Natural killer cell treated with Interleukin-12 subunit alpha and Interleukin-12 subunit beta and Interleukin-15 and Interleukin-18, amount 100 ng/mL, for 72 hours (primary cell): ENCODE measurements around the gene KRT74. TPM values are rescaled to one million over a fixed set of nuclear protein-coding genes. Genes with fewer than 3 reads are reported as not detected.

ENCODE experiments used
- ATAC-seq, 2 donors: fragments of 150-1000 bp; cut with Tn5 transposase in 1 of 2; sonication (Bioruptor Pico), chemical (Tn5 transposase) in 1 of 2; 2 replicates each; pipeline ENCODE4 v1.10.0; 2021
- DNase-seq: peaks from one replicate; pipeline ENCODE4 v3.0.0; 2022; ENCODE audit warnings: low spot score
- H3K27ac Mint-ChIP-seq, 2 donors: 1 replicate in 1 of 2; 2 replicates in 1 of 2; pipeline ENCODE4 v1.8.0; 2022; ENCODE audit warnings: mixed read lengths in 2 of 2, mild to moderate bottlenecking in 1 of 2, moderate library complexity in 1 of 2
- H3K27me3 Mint-ChIP-seq, 2 donors: 1 replicate in 1 of 2; 2 replicates in 1 of 2; pipeline ENCODE4 v1.8.0; 2022; ENCODE audit warnings: mixed read lengths in 2 of 2
- H3K36me3 Mint-ChIP-seq: one replicate; pipeline ENCODE4 v1.8.0; 2022; ENCODE audit warnings: mixed read lengths
- H3K4me1 Mint-ChIP-seq, 2 donors: 1 replicate in 1 of 2; 2 replicates in 1 of 2; pipeline ENCODE4 v1.8.0; 2022; ENCODE audit warnings: low read depth in 2 of 2, mixed read lengths in 2 of 2, mild to moderate bottlenecking in 1 of 2
- H3K4me3 Mint-ChIP-seq: one replicate; pipeline ENCODE4 v1.8.0; 2022; ENCODE audit warnings: mixed read lengths
- H3K9me3 Mint-ChIP-seq: 2 replicates; pipeline ENCODE4 v1.8.0; 2022; ENCODE audit warnings: mixed read lengths
- total RNA-seq, 2 donors: library from RNA; stranded (reverse); gene quantifications; one replicate each; pipeline ENCODE4 v1.2.3, GENCODE V29; 2022

Gene KRT74
- total RNA-seq, 2 donors from 2014 or later: not detected

DNA sequence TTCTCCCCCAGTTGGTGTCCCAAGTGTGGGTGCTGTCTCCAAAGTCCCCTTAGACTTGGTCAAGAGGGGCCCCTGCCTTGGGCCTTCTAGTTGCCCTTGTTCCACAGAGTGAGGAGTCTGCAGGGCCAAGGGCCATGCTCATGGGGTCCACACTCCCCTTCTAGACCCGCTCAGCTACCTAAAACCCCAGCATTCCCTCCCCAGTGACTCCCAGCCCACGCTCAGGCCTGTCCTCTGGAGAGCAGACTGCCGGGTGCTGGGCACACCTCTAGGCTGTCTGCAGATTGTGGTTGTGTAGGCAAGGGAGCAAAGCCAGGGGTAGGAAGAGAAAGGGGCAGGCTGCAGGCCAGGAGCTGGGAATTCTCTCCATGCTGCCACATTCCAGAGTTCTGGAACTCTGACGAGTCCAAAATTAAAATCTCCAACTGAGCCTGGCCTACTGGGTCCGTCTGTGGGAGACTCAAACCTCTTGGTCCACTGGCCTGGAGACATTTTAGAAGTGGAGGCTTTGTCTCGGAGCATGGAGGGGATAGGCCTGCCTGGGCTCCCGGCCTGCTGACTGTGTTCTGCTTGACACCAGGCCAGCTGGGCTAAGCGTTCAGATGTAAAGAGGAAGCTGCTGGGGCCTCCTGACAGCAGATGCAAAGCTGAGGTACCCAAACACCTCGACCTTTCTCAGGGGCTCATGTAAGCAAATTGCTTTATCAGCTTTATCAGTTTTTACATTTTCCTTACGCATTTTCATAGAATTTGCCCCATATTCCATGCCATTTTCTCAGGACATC is 39.8 kb downstream of the KRT74 start:
- Mint-ChIP-seq H3K36me3 (no peaks in the 10 kb centered on the region), H3K9me3 (no peaks in the 10 kb centered on the region), H3K4me1 (peaks cover 0 to 12% of the 10 kb centered on the region in 2 donors), H3K4me3 (no peak overlapping the region), H3K27me3 (peaks cover 0 to 3% of the 10 kb centered on the region in 2 donors), H3K27ac (no peak overlapping the region)
- no peak for DNase-seq
- no peak for ATAC-seq

- Mint-ChIP-seq H3K9me3 (no peaks in the 10 kb centered on the region), H3K27me3 (peaks cover 0 to 3% of the 10 kb centered on the region in 2 donors), H3K36me3 (no peaks in the 10 kb centered on the region), H3K4me1 (peaks cover 0 to 19% of the 10 kb centered on the region in 2 donors), H3K27ac (no peak overlapping the region), H3K4me3 (no peak overlapping the region)
- ATAC-seq (no peak), DNase-seq (no peak)
Observed at GRCh38 chr12:52532636-52533035, 41.0 kb downstream of the KRT74 start.

- Mint-ChIP-seq H3K36me3 (no peaks in the 10 kb centered on the region), H3K9me3 (no peaks in the 10 kb centered on the region), H3K27ac (no peak overlapping the region), H3K4me1 (peaks cover 4 to 25% of the 10 kb centered on the region in 2 donors), H3K4me3 (no peak overlapping the region), H3K27me3 (peaks cover 0 to 3% of the 10 kb centered on the region in 2 donors)
- no peak for ATAC-seq
- peak; percentile 3 for DNase-seq
Observed at GRCh38 chr12:52531566-52532300, 41.9 kb downstream of the KRT74 start.

DNA sequence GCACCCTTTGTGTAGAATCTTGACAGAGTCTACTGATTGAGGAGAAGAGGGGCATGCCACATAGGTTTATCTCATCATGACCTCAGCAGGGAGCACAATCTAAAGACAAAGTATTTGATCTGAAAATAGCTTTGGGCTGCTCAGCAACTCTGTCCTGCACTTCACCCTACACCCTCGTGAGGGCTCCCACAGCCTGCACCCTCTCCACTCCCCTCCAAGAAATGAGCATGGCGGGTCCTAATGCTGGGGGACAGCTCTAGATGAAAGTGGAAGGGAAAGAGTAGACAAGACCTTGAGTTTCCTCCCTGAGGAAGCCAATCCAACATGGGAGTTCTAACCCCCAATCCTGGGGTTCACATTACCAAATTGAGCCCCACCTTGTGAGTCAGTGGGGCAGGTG is 42.7 kb downstream of the KRT74 start:
- peak; percentile 49 for DNase-seq
- peaks cover 0 to 3% of the 10 kb centered on the region in 2 donors for H3K27me3 Mint-ChIP-seq
- no peak for ATAC-seq
- H3K36me3 Mint-ChIP-seq: no peaks in the 10 kb centered on the region
- peaks cover 12 to 32% of the 10 kb centered on the region in 2 donors for H3K4me1 Mint-ChIP-seq
- no peak overlapping the region for H3K4me3 Mint-ChIP-seq
- H3K27ac Mint-ChIP-seq: no peak overlapping the region
- no peaks in the 10 kb centered on the region for H3K9me3 Mint-ChIP-seq

- Mint-ChIP-seq H3K4me1 (peaks cover 12 to 37% of the 10 kb centered on the region in 2 donors), H3K4me3 (no peak overlapping the region), H3K36me3 (no peaks in the 10 kb centered on the region), H3K9me3 (no peaks in the 10 kb centered on the region), H3K27ac (no peak overlapping the region), H3K27me3 (peaks cover 0 to 3% of the 10 kb centered on the region in 2 donors)
- ATAC-seq: no peak
- peak; percentile 26 for DNase-seq
Observed at GRCh38 chr12:52530366-52530765, 43.3 kb downstream of the KRT74 start.

DNA sequence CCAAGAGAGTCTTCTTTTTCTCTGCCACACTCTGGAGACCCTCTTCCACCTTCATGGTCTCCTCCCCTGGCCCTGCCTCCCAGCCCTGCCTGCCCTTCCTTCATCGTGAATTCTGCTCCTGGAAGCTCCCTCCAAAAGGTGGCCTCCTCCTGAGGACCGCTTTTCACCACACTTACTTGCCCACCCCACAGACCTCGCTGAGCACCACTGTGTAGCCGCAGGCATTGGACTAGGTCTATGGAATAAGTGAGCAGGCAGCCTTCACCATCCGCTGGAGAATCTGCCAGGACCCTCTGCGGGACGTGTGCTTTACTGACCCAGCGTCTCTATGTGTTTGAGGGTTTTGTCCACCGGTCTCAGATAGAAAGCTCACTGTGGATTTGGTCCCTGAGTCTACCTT is 43.8 kb downstream of the KRT74 start:
- DNase-seq (peak; percentile 16), ATAC-seq (no peak)
- no peak overlapping the region for H3K27ac Mint-ChIP-seq
- H3K4me1 Mint-ChIP-seq: peaks cover 12 to 42% of the 10 kb centered on the region in 2 donors
- H3K9me3 Mint-ChIP-seq: no peaks in the 10 kb centered on the region
- H3K4me3 Mint-ChIP-seq: no peak overlapping the region
- peaks cover 0 to 3% of the 10 kb centered on the region in 2 donors for H3K27me3 Mint-ChIP-seq
- no peaks in the 10 kb centered on the region for H3K36me3 Mint-ChIP-seq

- ATAC-seq (no peak), DNase-seq (peak; percentile 13)
- no peak overlapping the region for H3K4me3 Mint-ChIP-seq
- peaks cover 0 to 3% of the 10 kb centered on the region in 2 donors for H3K27me3 Mint-ChIP-seq
- H3K4me1 Mint-ChIP-seq: peaks cover 12 to 42% of the 10 kb centered on the region in 2 donors
- H3K9me3 Mint-ChIP-seq: no peaks in the 10 kb centered on the region
- H3K27ac Mint-ChIP-seq: no peak overlapping the region
- no peaks in the 10 kb centered on the region for H3K36me3 Mint-ChIP-seq
Observed at GRCh38 chr12:52529417-52529816, 44.2 kb downstream of the KRT74 start.

DNA sequence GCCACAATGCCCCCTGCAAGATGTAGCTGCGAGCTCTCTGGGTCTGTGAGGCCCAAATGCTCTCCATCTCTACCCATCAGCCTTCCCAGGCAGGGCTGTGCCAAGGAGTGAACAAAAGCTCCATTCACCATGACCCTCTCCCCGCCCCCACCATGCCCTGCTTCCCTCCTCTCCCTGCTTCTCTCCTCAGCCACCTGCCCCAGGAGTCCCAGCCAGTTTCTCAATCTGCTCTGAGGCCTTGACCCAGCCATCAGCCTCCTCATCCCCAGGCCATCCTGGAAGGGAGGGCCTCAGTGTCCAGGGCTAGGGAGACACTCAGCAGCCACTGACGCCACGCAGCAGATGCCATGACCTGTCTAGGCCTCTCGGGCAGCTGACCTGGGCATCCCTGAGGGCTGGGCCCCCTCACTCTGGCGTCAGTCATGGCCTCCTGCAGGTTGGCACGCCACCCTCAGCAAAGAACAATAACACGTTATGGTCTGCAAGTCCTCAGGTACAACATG is 45.0 kb downstream of the KRT74 start:
- peaks cover 0 to 3% of the 10 kb centered on the region in 2 donors for H3K27me3 Mint-ChIP-seq
- H3K36me3 Mint-ChIP-seq: no peaks in the 10 kb centered on the region
- no peak overlapping the region for H3K4me3 Mint-ChIP-seq
- no peaks in the 10 kb centered on the region for H3K9me3 Mint-ChIP-seq
- no peak for ATAC-seq
- no peak overlapping the region for H3K27ac Mint-ChIP-seq
- peak; percentile 51 for DNase-seq
- peaks cover 12 to 42% of the 10 kb centered on the region in 2 donors for H3K4me1 Mint-ChIP-seq

DNA sequence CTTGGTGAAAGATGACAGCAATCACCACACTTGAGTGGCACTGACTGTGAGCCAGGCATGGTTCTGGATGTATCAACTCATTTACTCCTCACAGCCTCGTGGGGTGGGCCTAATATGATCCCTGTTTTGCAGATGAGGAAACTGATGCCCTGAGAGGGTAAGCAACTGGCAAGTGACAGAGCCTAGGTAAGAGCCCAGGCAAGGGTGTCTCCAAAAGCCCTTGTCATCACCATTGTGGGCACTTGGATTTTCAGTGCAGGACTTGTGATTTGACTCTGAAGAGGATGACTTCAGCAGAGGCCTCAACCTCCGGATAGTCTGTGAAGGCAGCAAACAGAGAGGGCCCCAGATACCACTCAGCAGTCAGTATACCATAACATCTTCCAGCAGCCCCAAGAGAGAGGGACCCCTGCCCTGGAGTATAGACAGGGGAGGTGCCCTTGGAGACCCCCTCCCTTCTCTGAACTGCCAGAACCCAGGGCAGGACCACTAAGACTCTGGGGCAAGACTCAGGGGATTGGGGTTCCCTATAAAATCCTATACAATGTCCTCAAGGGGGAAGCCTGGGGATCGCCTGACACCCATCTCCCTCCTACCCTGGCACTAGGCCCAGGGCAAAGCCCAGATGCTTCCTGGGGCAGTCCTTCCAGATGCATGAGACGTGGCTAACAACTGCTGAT is 46.4 kb downstream of the KRT74 start:
- peak overlapping the region in 1 of 2 donors; percentile 64 for H3K27ac Mint-ChIP-seq
- H3K27me3 Mint-ChIP-seq: peaks cover 0 to 3% of the 10 kb centered on the region in 2 donors
- no peaks in the 10 kb centered on the region for H3K36me3 Mint-ChIP-seq
- H3K4me3 Mint-ChIP-seq: peak overlapping the region; percentile 44
- no peaks in the 10 kb centered on the region for H3K9me3 Mint-ChIP-seq
- DNase-seq (peak; percentile 49), ATAC-seq (no peak)
- H3K4me1 Mint-ChIP-seq: peaks cover 12 to 39% of the 10 kb centered on the region in 2 donors

- Mint-ChIP-seq H3K27me3 (peaks cover 0 to 2% of the 10 kb centered on the region in 2 donors), H3K9me3 (no peaks in the 10 kb centered on the region), H3K27ac (peak overlapping the region in 1 of 2 donors; percentile 64), H3K4me3 (peak overlapping the region; percentile 44), H3K4me1 (peaks cover 12 to 35% of the 10 kb centered on the region in 2 donors), H3K36me3 (no peaks in the 10 kb centered on the region)
- peak; percentile 46 for DNase-seq
- peak; percentile 62 to 69 for ATAC-seq
Observed at GRCh38 chr12:52526511-52526951, 47.1 kb downstream of the KRT74 start.

- peaks cover 12 to 33% of the 10 kb centered on the region in 2 donors for H3K4me1 Mint-ChIP-seq
- no peaks in the 10 kb centered on the region for H3K36me3 Mint-ChIP-seq
- H3K4me3 Mint-ChIP-seq: no peak overlapping the region
- DNase-seq (peak; percentile 31), ATAC-seq (no peak)
- H3K27me3 Mint-ChIP-seq: peaks cover 0 to 2% of the 10 kb centered on the region in 2 donors
- peak overlapping the region in 1 of 2 donors; percentile 64 for H3K27ac Mint-ChIP-seq
- H3K9me3 Mint-ChIP-seq: no peaks in the 10 kb centered on the region
Observed at GRCh38 chr12:52525661-52526499, 47.8 kb downstream of the KRT74 start.

DNA sequence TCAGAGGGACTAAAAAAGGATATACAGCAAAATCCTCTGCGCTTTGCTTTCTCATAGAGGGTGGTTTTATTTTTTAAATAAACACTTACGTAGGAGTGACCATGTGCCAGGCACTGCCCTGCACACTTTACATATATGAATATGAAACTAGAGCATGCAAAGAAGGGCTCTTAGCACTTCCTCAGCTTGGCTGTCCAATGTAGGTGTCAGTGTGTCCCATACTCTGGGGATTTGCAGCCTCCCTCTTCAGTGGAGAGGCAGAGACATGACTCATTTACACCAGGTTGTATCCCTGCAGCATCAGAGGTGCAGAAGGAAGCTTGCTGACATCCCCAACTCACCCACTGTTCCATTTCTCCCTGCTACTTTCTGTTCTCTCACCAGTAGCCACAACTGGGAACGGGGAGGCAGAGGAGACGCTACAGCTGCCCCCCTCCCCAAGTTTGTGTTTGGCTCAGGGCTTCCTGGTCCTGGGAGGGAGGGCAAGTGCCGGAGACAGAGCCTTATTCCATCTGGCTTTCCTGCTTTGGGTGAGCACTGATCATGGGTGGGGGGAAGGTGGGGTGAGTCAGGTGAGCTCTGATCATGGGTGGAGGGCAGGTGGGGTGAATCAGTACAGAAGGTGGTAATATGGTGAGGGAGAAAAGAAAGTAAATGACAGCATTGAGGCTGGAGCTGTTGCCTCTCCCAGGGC is 48.6 kb downstream of the KRT74 start:
- peaks cover 0 to 2% of the 10 kb centered on the region in 2 donors for H3K27me3 Mint-ChIP-seq
- peaks cover 12 to 33% of the 10 kb centered on the region in 2 donors for H3K4me1 Mint-ChIP-seq
- H3K27ac Mint-ChIP-seq: no peak overlapping the region
- H3K36me3 Mint-ChIP-seq: no peaks in the 10 kb centered on the region
- ATAC-seq: no peak
- no peaks in the 10 kb centered on the region for H3K9me3 Mint-ChIP-seq
- no peak for DNase-seq
- no peak overlapping the region for H3K4me3 Mint-ChIP-seq
